ENCODE data around the gene CRYBB3. TPM values are rescaled to one million over a fixed set of nuclear protein-coding genes. Genes with fewer than 3 reads are reported as not detected.

Gene CRYBB3
- total RNA-seq, 2 donors from 2014 or later, result 0.97 TPM; not detected in 1

DNA sequence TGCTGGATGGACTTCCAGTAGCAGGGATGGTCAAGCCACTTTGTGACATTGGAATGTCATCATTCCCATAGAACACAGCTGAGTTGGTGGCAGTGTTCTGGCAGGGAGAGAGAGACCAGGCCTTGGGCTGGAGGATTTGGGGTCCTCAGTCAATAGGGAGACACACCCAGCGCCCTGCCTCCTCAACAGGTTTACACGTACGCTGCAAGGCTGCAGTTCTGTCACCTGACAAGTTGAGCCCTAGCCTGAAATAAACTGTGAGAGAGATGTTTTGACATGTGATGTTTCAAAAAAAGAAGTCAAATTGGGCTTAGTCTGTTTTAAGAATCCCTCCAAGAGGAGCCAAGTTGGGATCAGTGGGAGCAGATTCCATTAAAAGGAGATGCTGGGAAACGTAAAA, 42.9 kb upstream of the CRYBB3 start:
- Mint-ChIP-seq H3K4me3 (no peak overlapping the region), H3K27me3 (ENCODE audit: insufficient read depth) (no peaks in the 10 kb centered on the region), H3K4me1 (peaks cover 14% of the 10 kb centered on the region), H3K9me3 (no peaks in the 10 kb centered on the region), H3K36me3 (ENCODE audit: low read depth) (peaks cover 2% of the 10 kb centered on the region), H3K27ac (no peak overlapping the region)
- H3K27ac ChIP-seq (ENCODE audit: low read depth, low read length), result no peak overlapping the region
- H3K9me3 ChIP-seq (ENCODE audit: control insufficient read depth, low read length), result no peaks in the 10 kb centered on the region
- H3K4me1 ChIP-seq (ENCODE audit: control insufficient read depth, insufficient read depth, low read length), result peaks cover 5% of the 10 kb centered on the region
- H3K27me3 ChIP-seq (ENCODE audit: control insufficient read depth, insufficient read depth, low read length, poor library complexity, severe bottlenecking), result no peaks in the 10 kb centered on the region
- no peak overlapping the region for H3K9ac ChIP-seq (ENCODE audit: extremely low read depth, low read length, poor library complexity, severe bottlenecking)
- 83 to 96% methylated on average over 3 of the region's 4 CpGs for WGBS, 2 experiments (ENCODE audit: insufficient coverage in 1 of 2, insufficient read length in 1 of 2)
- no peaks in the 10 kb centered on the region for H3K36me3 ChIP-seq (ENCODE audit: control insufficient read depth, insufficient read depth, low read length)
- no peak overlapping the region for H3K4me3 ChIP-seq (ENCODE audit: low read length)
- DNase-seq, result no peak
- TF ChIP-seq, protein P1, sequence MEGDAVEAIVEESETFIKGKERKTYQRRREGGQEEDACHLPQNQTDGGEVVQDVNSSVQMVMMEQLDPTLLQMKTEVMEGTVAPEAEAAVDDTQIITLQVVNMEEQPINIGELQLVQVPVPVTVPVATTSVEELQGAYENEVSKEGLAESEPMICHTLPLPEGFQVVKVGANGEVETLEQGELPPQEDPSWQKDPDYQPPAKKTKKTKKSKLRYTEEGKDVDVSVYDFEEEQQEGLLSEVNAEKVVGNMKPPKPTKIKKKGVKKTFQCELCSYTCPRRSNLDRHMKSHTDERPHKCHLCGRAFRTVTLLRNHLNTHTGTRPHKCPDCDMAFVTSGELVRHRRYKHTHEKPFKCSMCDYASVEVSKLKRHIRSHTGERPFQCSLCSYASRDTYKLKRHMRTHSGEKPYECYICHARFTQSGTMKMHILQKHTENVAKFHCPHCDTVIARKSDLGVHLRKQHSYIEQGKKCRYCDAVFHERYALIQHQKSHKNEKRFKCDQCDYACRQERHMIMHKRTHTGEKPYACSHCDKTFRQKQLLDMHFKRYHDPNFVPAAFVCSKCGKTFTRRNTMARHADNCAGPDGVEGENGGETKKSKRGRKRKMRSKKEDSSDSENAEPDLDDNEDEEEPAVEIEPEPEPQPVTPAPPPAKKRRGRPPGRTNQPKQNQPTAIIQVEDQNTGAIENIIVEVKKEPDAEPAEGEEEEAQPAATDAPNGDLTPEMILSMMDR (conservative IDR thresholded peaks at IDR 0.05), result no peak

DNA sequence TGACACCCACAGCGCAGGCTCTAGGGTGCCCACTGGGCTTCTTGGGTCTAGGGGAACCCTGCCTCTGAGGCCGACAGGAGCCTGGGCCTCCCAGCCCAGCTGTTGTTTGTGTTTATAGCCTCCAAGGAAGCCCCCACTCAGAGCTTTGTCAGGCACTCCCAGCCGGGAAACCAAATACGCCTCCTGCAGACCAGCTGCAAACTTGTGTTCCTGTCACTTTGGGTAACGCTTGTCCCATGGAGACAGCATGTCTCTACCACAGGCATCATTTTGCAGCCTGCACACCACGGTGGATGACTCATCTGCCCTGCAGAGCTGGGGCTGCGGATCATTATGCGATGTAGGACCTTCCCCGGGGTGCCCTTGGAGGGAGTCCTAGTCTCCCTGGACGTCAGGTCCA, 40.6 kb upstream of the CRYBB3 start:
- TF ChIP-seq, protein P1 (conservative IDR thresholded peaks at IDR 0.05), result no peak

DNA sequence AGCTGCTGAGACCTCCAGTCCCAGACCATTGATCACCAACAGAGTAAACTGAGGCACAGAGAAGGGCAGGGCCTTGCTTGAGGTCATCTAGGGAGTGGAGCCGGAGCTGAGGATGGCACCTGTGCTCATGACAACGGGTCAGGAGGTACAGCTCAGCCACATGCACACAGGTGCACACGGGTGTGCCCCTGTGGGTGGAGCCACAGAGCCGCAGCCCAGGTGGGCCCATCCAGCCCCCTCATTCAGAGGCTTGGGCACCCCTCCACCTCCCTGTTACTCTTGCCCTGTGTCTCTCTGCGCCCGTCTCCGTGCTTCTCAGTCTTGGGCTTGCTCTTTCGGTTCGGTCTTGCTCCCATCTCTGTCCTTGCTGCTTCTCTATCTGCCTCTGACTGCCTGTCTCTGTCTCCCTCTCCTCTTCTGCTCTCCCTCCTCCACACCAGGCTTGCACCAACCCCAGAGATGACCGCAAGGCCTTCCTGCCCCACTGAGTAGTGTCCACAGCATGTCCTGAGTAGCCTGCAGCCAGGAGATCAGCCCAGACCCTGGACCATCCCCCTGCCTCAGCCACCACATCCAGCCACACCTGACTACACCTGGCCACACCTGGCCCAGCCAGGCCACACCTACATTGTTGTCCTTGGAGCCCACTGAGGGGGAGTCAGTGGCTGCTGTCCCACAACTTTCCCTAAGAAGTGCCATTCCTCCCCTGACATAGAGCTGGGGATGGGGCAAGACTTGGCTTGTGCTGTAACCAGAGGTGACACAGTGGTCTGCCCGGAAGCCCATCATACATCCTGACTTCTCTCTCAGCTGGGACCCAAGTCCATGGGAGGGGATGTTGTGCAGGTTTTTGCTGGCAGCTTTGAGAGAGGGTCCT, 39.3 kb upstream of the CRYBB3 start:
- Mint-ChIP-seq H3K36me3 (ENCODE audit: low read depth) (peaks cover 2% of the 10 kb centered on the region), H3K4me1 (peaks cover under 1% of the 10 kb centered on the region), H3K9me3 (no peaks in the 10 kb centered on the region), H3K27ac (no peak overlapping the region), H3K4me3 (no peak overlapping the region), H3K27me3 (ENCODE audit: insufficient read depth) (no peaks in the 10 kb centered on the region)
- TF ChIP-seq, protein P1 (conservative IDR thresholded peaks at IDR 0.05), result no peak
- no peak for DNase-seq
- Histone ChIP-seq H3K9me3 (ENCODE audit: control insufficient read depth, low read length) (no peaks in the 10 kb centered on the region), H3K27ac (ENCODE audit: low read depth, low read length) (no peak overlapping the region), H3K27me3 (ENCODE audit: control insufficient read depth, insufficient read depth, low read length, poor library complexity, severe bottlenecking) (no peaks in the 10 kb centered on the region), H3K36me3 (ENCODE audit: control insufficient read depth, insufficient read depth, low read length) (no peaks in the 10 kb centered on the region), H3K9ac (ENCODE audit: extremely low read depth, low read length, poor library complexity, severe bottlenecking) (no peak overlapping the region), H3K4me1 (ENCODE audit: control insufficient read depth, insufficient read depth, low read length) (no peaks in the 10 kb centered on the region), H3K4me3 (ENCODE audit: low read length) (no peak overlapping the region)
- 94 to 100% methylated on average over 6 to 11 of the region's 11 CpGs for WGBS, 2 experiments (ENCODE audit: insufficient coverage in 1 of 2, insufficient read length in 1 of 2)

More for the DNA sequence above, 40.6 kb upstream of the CRYBB3 start:
- no peak overlapping the region for H3K9ac ChIP-seq (ENCODE audit: extremely low read depth, low read length, poor library complexity, severe bottlenecking)
- no peaks in the 10 kb centered on the region for H3K9me3 Mint-ChIP-seq
- peaks cover 10% of the 10 kb centered on the region for H3K4me1 Mint-ChIP-seq
- H3K9me3 ChIP-seq (ENCODE audit: control insufficient read depth, low read length), result no peaks in the 10 kb centered on the region
- H3K36me3 ChIP-seq (ENCODE audit: control insufficient read depth, insufficient read depth, low read length), result no peaks in the 10 kb centered on the region
- H3K27ac Mint-ChIP-seq, result peak overlapping the region; percentile 66
- H3K27me3 Mint-ChIP-seq (ENCODE audit: insufficient read depth), result no peaks in the 10 kb centered on the region
- peaks cover 2% of the 10 kb centered on the region for H3K36me3 Mint-ChIP-seq (ENCODE audit: low read depth)
- WGBS, 2 experiments (ENCODE audit: insufficient coverage in 1 of 2, insufficient read length in 1 of 2), result 69 to 84% methylated on average over 8 to 10 of the region's 10 CpGs
- no peak overlapping the region for H3K4me3 Mint-ChIP-seq
- no peak overlapping the region for H3K4me3 ChIP-seq (ENCODE audit: low read length)
- no peak for DNase-seq
- peaks cover 3% of the 10 kb centered on the region for H3K4me1 ChIP-seq (ENCODE audit: control insufficient read depth, insufficient read depth, low read length)
- H3K27me3 ChIP-seq (ENCODE audit: control insufficient read depth, insufficient read depth, low read length, poor library complexity, severe bottlenecking), result no peaks in the 10 kb centered on the region
- no peak overlapping the region for H3K27ac ChIP-seq (ENCODE audit: low read depth, low read length)

All from endodermal cell (in vitro differentiated cells).